ENCODE data around the gene GLS2.
"Not testable (repeated sequence)": the region's sequence is repeated elsewhere in the genome, so short reads cannot be mapped to it uniquely, and the experiment has no call there.

The GLS2 gene

DNA sequence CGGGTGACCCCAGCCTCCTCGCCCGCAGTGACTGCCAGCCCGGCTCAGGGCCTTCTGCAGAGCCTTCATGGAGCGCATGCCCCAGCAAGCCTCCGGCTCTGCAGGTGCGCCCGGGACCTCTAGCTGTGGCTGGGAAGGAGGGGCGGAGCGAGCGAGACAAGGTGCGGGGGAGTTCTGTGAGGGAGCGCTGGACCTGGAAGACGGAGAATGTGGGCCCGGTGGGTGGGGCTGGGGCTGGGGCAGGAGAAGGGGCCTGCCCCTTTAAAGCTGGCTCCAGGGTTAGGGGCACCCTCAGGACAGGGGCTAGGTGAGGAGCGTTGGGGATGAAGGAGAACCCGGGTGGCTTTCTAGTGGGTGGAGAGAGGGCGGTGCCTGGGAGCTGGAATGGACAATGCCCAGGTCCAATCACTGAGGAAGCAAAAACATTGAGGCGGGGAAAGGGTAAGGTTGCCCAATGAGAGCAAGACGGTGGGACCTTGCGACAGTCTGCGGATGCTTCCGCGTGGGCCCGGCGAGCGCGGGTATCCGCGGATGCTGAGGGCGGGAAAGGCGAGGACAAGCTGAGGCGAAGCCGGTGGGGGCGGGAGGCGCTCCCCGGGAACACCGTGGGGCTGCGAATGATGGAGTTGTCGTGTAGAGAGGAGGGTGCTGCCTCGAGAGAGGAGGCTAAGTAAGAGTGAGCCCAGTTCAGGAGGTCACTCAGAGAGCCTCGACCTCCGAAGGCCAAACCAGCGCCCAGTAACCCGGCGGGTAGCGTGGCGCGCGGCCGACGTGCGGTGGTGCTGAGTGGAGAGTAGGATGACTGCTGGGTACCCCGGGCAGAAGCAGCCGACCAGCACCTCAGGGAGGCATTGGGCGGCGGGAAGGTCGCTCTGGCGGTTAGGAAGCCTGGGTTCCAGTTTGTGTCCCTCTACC lies at the start of gene GLS2:
GLS2 (minus strand) TSS at position 121 of the 915 bp plus-strand sequence; CDS start at position 78, 43 bp downstream.
- peak; percentile 93 for DNase-seq

DNA sequence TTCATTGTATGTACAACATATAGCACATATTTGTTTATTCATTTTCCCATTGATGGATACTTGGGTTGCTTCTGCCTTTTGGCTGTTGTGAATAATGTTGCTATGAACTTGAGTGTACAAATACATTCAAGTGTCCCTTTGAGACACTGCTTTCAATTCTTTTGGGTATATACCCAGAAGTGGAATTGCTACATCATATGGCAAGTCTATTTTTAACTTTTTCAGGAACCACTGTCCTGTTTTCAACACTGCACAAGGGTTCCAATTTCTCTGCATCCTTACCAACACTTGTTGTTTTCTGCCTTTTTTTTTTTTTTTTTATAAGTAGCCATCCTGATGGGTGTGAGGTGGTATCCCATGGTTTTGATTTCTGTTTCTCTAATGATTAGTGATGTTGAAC lies 49.6 kb upstream of the GLS2 start:
- no peak for DNase-seq

DNA sequence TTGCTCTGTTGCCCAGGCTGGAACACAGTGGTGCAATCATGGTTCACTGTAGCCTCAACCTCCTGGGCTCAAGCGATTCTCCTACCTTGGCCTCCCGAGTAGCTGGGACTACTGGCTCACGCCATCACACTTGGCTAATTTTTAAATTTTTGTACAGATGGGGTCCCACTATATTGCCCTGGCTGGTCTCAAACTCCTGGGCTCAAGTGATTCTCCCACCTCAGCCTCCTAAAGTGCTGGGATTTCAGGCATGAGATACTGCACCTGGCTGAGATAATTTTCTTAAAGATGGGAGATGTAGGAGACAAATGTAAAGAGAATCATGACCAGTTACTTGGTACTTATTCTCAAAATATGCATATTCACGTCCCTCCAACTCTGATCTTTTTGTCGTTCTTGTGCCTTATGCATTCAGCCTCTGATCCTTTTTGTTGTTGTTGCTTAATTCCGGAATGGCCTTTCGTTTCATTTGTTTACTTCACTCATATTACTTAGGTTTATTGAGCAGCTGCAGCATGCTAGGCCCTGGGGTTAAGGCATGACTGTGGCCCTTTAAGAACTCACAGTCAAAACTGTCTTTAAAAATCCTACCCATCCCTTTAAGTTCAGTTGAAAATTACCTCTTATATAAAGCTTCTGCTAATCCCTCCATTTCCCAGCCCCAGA lies 42.6 kb upstream of the GLS2 start:
- no peak for DNase-seq

DNA sequence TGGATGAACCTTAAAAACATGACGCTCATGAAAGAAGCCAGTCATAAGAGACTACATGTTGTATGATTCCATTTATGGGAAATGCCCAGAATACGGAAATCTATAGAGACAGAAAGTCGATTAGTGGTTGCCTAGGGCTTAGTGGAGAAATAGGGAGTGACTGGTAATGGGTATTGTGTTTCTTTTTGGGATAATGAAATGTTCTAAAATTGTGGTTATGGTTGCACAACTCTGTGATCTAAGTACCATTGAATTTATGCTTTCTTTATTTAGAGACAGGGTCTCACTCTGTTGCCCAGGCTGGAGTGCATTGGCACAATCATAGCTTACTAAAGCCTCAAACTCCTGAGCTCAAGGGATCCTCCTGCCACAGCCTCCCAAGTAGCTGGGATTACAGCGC lies 41.7 kb upstream of the GLS2 start:
- DNase-seq = no peak

DNA sequence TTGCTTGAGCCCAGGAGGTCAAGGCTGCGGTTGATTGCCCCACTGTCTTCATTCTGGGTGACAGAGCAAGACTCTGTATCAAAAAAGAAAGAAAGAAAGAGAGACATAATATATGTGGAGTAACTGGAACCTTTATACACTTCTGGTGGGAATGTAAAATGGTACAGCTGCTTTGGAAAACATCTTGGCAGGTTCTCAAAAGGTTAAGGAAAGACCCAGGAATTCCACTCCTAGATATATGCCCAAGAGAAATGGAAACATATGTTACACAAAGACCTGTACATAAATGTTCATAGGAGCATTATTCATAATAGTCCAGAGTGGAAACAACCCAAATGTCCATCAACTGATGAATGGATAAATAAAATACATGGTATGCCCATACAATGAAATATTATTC lies 40.9 kb upstream of the GLS2 start:
- DNase-seq = no peak

DNA sequence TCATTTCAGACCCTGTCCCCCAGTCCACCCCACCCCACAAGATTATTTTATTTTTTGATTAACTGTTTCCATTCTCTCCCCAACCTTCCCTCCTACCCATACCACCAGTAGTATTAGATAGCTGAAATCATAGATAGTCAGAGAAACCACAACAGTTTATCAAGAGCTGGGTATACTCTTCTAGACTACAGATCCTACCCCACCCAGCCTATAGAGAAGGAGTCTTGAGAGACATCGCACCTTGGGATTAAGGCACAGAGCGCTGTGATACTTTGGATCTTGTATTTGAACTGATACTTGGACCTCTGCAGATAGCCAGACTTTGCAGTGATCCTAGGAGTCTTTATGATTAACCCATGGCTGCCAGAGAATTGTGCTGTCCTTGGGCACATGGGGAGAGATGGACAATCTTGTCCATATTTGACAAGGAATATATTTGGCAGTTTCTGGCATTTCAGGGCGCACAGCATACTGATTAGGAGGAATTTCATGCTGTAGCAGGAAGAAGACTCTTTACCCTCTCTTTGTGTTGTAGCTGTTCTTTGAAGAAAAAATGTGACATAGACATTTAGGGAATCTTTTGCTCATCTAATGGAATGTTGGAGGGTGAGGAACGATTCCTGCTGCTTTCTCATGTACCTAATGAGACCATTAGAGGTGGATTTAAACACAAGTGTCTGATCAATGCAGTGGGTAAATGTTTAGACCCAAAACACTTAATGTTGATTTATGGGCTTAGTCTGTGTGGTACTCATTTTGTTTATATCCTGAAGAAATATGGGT lies 34.6 kb upstream of the GLS2 start:
- no peak for DNase-seq

DNA sequence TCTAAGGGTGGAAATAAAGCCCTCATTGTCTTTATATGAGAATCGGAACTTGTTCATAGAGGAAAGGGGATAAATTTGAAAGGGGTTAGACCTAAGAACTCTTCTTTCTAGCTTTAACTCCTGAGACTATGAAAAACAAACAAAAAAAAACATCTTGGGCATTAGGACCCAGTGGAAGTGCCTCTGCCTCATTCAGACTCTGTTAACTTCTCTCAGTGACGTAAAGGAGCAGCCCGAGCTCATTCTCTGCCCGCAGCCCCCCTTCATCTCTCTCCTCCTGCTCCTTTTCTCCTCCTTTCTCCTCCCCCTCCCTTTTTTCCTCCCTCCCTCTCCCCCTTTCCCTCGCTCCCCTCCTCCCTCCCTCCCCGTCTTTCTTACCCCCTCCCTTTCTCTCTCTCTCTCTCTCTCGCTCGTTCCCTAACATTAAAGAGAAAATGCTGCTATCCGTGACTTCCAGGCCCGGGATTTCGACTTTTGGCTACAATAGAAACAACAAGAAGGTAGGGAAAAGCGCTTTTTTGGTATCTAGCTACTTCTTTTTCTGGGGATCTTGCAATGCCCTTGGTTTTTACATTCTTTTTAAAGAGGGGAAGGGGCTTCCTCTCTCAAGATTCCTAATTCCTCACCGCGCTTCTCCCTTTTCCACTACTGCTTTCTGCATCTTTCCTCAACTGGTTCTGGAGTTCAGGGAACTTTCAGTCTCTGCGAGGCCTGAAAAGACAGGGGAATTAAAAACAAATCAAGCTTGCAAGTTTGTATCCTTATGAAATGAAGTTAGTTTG lies 33.8 kb upstream of the GLS2 start, which contains the start of gene RBMS2:
RBMS2 (plus strand) TSS at position 231 of the 782 bp plus-strand sequence; CDS start at position 435, 204 bp downstream.
- peak; percentile 48 for DNase-seq

DNA sequence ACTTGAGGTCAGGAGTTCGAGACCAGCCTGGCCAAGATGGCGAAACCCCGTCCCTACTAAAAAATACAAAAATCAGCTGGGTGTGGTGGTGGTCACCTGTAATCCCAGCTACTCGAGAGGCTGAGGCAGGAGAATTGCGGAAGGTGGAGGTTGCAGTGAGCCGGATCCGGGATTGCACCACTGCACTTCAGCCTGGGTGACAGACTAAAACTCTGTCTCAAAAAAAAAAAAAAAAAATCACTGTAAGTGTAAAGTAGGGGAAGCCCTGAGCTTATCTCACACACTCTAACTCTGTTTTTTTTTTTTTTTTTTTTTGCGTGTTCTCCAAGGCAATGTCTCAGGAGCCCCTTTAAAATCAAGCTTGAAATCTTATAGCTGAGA lies 33.2 kb upstream of the GLS2 start:
- DNase-seq = no peak

DNA sequence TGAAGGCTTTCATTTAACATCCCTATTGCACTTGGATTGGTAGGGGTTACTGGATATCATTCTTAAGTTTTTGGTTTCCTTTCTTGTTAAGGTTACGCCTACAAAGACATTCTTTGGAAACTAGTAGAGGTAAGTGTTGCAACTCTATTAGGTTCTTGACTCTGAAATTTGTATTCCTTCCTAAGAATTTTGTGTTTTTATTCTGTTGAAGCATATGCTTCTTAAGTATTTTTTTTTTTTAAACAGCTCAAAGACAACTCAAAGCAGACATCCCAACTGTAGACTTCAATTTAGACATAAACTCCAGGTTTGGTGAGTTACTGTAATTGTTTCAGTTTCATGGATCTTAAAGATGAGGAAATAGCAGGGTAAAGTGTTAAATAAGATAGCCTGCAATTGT lies 32.5 kb upstream of the GLS2 start:
- no peak for DNase-seq

DNA sequence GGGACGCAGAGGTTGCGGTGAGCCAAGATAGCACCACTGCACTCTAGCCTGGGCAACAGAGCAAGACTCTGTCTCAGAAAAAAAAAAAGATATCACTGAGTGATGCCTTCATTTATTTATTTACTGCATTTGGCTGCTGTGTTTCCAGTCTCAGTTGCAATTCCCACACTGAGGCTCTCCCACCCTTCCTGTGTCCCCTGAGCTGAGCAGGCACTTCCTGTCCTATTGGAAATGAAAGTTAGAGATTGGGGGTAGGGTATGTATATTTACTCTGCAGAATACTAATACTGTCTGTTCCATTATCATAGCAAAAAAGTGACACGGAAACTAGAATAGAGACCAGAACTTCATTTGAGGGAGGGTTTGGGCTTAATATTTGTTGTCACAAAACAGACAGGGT lies 32.1 kb upstream of the GLS2 start:
- no peak for DNase-seq

DNA sequence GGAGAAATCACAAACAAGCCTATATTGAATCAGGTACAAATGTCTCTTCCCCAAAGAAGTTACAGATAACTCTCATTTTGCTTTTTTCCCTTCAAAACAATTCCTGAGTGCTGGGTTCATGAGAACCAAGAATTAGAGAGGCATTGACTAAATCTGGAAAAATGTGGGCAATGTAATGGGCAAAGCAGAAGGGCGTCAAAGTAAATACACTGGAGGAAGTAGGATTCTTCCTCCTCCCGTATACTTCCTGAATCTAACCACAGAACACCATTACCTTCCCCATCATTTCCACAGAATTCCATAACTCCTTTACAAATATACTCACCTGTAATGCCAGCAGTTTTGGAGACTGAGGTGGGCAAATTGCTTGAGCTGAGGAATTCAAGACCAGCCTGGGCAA lies 30.6 kb upstream of the GLS2 start:
- DNase-seq = no peak

DNA sequence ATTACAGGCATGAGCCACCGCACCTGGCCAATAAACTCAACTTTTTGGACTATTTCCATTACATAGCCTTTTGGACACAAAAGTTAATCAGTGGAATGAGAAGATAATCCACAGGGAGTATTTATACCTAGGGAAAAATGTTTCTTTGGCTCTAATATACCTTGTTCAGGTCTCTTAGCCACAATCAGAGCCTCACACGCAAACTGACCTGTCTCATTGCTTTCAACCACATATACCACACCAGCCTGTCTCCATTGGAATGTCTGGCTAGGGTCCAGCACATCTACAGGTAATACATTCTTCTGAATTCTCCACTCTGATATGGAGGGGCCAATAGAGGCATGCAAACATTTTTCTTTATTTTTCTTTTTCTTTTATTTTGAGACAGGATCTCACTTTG lies 29.9 kb upstream of the GLS2 start:
- DNase-seq = no peak

DNA sequence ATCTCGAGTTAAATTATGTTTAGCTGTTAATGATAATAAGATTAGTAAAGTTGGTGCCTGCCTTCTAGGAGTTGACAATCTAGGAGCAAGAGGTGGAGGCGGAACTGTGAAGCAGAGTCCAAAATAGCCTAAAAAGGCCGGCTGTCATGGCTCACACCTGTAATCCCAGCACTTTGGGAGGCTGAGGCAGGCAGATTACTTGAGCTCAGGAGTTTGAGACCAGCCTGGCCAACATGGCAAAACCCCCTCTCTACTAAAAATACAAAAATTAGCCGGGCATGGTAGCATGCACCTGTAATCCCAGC lies 26.0 kb upstream of the GLS2 start:
- DNase-seq = not testable (repeated sequence)

DNA sequence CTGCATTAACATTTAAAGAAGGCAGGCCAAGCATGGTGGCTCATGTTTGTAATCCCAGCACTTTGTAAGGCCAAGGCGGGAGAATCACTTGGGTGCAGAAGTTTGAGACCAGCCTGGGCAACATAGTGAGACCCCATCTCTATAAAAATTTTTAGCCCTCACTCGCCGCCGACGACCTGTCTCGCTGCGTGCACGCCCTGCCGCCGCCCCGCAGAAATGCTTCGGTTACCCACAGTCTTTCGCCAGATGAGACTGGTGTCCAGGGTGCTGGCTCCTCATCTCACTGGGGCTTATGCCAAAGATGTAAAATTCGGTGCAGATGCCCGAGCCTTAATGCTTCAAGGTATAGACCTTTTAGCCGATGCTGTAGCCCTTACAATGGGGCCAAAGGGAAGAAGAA lies 22.8 kb upstream of the GLS2 start:
- no peak for DNase-seq

DNA sequence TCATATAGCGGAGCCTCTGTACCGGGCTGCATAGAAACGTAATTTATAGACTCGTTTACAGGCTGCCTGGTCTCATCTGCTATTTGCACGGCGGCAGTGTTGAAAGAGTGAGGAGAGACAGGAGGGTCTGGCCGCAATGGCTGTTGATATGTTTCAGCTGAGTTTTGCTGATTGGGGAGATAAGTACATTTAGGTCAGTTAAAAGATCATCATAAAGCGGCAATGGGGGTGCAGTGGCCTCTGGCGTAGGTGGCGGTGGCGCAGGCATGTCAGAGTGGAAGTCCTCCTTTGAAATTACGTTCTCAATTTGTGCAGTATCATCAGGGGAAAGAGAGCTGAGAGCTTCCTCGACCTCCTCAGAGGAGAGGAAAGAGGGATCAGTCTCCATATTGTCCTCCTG lies 11.9 kb upstream of the GLS2 start:
- DNase-seq = not testable (repeated sequence)

DNA sequence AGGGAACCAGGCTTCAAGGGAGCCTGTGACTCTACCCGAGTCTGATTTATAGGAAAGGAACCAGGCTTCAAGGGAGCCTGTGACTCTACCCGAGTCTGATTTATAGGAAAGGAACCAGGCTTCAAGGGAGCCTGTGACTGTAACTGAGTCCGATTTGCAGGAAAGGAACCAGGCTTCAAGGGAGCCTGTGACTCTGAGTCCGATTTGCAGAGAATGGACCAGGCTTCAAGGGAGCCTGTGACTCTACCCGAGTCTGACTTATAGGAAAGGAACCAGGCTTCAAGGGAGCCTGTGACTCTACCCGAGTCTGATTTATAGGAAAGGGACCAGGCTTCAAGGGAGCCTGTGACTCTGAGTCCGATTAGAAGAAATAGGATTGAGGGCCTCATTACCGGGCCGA lies 11.5 kb upstream of the GLS2 start:
- not testable (repeated sequence) for DNase-seq

DNA sequence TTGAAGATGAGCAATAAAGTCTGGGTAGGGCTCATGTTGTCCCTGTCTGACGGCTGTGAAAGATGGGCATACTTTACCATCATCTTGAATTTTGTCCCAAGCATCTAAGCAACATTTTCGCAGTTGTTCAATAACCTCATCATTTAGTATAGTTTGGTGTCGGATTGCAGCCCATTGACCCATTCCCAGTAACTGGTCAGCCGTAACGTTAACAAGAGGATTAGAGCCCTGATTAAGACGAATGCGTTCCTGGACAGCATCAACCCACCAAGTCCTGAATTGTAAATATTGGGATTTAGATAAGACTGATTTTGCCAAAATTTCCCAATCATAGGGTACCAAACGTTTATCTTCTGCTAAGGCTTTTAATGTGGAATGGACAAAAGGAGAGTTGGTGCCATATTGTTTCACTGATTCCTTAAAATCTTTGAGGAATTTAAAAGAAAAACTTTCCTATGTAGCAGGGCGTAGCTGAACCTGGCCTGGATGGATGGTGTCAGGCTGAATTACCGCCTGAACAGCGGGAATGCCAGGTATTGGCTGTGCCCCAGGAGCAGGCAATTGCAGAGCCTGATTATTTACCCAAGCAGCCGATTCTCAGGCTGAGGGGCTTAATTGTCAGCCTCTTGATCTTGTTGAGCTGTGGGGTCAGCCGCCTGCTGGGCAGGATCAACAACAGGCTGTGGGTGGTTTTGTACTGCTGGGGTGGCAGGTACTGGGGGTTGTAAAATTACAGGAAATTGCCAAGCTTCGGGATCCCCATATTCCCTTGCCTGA lies 10.4 kb upstream of the GLS2 start:
- DNase-seq = not testable (repeated sequence)

DNA sequence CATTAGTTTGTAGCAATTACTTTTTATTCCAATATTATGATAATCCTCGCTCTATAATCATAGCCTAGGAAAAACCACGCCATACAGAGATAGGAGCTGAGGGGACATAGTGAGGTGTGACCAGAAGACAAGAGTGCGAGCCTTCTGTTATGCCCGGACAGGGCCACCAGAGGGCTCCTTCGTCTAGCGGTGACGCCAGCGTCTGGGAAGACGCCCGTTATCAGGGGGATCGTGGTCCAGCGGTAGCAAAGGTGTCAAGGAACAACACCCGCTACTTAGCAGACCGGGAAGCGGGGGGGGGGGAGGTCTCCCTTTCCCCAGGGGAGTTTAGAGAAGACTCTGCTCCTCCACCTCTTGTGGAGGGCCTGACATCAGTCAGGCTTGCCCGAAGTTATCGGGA lies 8.7 kb upstream of the GLS2 start:
- DNase-seq = peak; percentile 13

DNA sequence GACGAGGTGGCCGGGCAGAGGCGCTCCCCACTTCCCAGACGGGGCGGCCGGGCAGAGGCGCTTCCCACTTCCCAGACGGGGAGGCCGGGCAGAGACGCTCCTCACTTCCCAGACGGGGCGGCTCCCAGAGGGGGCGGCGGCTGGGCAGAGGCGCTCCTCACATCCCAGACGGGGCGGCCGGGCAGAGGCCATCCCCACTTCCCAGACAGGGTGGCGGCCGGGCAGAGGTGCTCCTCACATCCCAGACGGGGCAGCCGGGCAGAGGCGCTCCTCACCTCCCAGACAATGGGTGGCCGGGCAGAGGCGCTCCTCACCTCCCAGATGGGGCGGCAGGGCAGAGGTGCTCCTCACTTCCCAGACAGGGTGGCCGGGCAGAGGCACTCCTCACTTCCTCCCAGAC lies 6.5 kb upstream of the GLS2 start:
- not testable (repeated sequence) for DNase-seq

DNA sequence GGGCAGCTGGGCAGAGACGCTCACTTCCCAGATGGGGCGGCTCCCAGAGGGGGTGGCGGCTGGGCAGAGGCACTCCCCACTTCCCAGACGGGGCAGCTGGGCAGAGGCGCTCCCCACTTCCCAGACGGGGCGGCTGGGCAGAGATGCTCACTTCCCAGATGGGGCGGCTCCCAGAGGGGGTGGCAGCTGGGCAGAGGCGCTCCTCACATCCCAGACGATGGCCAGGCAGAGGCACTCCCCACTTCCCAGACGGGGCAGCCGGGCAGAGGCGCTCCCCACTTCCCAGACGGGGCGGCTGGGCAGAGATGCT lies 6.1 kb upstream of the GLS2 start:
- DNase-seq = not testable (repeated sequence)

DNA sequence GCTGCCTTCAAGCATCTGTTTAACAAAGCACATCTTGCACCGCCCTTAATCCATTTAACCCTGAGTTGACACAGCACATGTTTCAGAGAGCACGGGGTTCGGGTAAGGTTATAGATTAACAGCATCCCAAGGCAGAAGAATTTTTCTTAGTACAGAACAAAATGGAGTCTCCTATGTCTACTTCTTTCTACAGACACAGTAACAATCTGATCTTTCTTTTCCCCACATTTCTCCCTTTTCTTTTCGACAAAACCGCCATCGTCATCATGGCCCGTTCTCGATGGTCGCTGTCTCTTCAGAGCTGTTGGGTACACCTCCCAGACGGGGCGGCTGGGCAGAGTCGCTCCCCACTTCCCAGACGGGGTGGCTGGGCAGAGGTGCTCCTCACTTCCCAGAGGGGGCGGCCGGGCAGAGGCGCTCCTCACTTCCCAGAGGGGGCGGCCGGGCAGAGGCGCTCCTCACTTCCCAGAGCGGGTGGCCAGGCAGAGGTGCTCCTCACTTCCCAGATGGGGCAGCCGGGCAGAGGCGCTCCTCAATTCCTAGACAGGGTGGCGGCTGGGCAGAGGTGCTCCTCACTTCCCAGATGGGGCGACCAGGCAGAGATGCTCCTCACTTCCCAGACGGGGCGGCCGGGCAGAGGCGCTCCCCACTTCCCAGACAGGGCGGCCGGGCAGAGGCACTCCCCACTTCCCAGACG lies 5.6 kb upstream of the GLS2 start:
- not testable (repeated sequence) for DNase-seq

DNA sequence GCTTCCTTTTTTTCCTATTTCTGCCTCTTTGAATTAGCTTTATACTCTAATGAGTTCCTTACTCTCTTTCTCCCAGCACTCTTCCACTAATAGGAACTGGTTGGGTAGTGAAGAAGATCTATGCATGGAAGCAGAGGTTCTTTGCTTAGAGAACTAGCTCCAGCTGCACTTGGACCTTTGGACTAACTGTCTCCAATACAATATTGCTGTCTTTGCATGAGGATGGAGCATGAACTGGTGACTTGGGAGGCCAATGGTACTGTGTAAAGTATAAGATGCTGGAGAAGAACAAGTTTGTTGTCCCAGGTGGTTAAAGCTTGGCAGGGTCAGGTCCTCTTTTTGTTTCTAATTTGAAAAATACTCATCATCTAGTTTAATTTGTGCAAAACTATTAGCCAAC lies 2.4 kb upstream of the GLS2 start:
- DNase-seq = no peak
